NCI-H748 (cell line): ENCODE results near the gene ATP2C2.
A peak's percentile ranks its signal among the peaks of the same experiment; 100 is the strongest.

Source experiments
- DNase-seq: peaks from one replicate; lab custom pipeline; 2025; ENCODE audit not compliant: unreplicated experiment; lab: John Stamatoyannopoulos, UW

Gene ATP2C2

DNA sequence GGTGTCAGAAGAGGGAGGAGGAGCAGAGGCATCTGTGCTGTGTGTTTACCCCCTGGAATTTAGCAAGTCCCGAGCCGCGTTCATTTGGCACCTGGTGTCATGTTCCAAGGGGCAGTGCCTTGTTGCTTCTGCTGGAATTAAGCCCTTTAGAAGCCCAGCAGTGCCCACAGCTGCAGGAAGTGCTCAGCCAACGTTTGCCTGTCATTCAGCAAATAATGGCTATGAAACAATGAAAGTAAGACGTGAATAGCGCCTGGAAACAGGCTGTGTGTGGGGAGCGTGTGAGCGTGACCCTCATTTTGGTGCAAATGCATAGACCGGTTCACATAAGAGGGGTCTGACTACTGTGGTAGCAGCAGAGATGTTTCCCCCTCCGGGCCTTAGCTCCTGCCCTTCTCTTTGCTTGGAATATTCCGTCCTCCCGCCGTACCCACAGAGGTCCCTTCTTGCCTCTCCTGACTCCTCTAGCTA is 5.8 kb upstream of the ATP2C2 start:
- peak; percentile 87 for DNase-seq

DNA sequence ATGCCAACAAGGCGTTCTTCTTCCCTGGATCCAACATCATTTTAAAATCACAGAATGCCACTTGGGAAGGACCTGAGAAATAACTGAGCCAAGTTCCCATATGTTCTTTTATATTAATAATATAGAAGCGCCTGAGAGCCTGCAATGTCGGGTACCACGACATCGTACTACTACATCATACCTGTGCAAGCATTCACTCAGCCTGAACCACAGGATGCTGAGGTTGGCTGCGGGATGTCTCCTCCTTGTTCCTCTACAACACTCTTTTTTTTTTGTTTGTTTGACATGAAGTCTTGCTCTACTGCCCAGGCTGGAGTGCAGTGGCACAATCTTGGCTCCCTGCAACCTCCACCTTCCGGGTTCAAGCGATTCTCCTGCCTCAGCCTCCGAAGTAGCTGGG is 2.1 kb upstream of the ATP2C2 start:
- DNase-seq, result no peak

DNA sequence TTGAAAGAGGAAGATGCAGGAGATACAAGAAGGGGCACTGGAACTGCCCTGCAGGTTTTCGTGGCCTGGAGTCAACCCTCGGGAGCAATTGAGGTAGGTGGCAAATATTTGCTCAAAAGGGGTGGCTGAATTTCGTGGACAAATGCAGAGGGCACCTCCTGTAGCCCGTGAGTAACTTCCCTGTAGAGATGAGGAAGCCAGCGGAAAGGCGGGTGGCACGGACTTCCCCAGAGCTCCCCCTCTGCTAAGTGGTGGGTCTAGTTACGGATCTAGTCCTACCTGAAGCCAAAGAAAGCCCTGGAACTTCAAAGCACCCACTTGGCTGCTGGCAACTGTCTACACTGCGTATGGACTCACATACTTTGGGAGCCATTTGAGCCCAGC is 1.0 kb upstream of the ATP2C2 start:
- DNase-seq, result no peak

DNA sequence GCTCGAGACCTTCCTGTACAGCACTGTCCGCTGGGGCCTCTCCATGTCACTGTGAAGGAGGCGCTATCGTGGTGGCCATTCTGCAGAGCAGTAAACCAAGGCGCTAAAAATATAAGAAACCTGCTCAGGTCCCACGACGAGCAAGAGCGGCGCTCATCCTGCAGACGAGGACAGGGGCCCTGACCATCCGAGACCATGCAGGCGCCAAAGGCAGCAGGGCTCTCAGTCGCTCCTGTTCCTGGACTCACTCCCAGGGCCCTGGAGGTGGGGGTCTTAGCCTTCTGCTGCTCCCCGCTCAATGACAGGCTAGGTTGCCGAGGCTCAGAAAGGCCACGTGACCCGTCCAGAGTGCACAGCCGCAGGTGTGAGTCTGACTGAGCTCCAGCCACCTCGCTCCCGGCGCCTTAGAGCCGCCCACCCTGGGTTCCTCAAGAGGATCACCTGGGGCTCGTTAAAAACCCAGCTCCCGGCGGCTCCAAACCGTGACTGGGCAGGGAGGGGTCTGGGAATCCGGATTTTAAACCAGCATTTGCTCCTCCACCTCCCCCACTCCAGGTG is 509 bp upstream of the ATP2C2 start:
- peak; percentile 58 for DNase-seq

DNA sequence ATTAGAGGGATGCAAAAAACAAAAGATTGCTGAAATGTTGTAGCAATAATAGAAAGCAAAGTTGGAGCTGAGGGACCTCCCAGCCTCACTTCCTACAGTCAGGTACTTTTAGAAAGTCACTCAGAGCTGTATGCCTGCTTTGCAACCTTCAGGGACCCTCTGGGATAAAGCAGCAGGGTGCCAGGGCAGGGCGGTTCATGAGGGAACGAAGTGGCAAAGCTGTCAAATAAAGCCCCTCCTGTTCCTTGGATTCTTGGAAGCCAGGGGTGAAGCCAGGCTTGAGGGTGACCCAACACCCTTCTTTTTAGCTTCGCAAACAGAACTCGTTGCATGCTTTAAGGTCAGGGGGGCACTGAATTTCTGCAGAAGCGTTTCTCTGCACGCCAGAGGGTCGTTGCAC is 767 bp downstream of the ATP2C2 start:
- DNase-seq, result no peak

GRCh38 chr16:84369938-84370627 is 1.7 kb downstream of the ATP2C2 start:
- DNase-seq, result peak; percentile 18

GRCh38 chr16:84370723-84371552 is 2.6 kb downstream of the ATP2C2 start:
- DNase-seq, result no peak

DNA sequence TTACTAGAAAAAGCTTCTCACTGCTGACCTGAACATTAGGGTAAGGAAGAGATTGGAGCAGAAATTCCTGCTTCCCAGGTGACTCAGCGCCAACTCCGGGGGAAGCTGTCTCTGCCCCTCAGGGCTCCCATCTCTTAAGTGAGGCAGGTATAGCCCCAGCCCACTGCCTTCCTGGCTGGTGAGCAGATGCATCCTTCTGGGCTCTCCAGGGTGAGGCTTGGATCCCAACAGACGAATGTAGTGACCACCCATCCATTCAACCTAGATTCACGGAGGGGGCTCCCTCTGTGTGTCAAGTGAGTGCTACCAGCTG is 3.2 kb downstream of the ATP2C2 start:
- no peak for DNase-seq

DNA sequence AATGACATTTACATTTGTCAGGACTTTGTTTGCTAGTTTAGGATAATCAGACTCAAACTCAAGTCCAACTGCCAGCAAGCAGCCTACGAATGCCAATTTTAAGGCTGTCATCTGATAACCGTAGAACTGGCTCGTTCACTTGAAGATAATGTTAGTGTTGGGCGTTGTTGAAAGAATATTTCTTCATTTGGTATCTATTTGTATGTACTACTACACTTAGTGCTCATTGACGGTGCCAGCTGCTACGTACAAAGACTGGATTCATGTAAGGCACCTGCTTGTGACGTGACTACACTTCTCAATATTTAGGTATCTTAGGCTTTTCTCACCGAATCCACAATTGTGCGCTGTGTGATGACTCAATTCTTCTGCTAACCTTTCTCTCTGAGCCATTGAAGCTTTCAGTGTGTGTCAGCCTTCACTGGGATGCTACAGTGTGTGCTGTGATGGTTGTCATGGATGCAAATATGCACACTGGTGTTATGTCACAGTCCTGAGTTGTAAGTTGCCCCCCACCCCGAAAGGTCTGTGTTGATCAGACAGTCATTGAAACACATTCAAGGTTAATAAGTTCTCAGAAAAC is 5.7 kb downstream of the ATP2C2 start:
- DNase-seq, result no peak

- DNase-seq, result no peak
Observed at GRCh38 chr16:84378099-84378498, 9.8 kb downstream of the ATP2C2 start.

DNA sequence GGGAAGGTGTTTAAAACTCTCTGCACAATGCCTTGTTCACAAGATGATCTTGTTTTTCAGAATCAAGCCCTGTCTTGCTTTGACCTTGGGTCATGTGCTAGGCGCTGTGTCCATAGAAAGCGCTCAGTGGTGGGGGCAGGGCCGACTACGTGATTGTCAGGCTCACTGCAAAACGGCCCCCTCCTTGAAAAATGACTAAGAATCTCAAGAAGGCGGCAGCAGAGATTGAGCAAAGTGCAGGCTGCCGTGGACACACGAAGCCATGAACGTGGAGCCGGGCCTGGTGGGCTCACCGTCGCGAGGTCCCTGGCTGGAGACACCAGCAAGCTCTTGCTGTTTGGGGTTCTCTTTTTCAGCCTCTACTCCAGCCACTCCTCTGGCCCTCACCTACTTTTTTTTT is 10.2 kb downstream of the ATP2C2 start:
- no peak for DNase-seq

GRCh38 chr16:84379008-84379708 is 10.8 kb downstream of the ATP2C2 start:
- DNase-seq, result no peak

- no peak for DNase-seq
Observed at GRCh38 chr16:84379709-84380362, 11.5 kb downstream of the ATP2C2 start.

- no peak for DNase-seq
Observed at GRCh38 chr16:84380405-84380804, 12.1 kb downstream of the ATP2C2 start.

DNA sequence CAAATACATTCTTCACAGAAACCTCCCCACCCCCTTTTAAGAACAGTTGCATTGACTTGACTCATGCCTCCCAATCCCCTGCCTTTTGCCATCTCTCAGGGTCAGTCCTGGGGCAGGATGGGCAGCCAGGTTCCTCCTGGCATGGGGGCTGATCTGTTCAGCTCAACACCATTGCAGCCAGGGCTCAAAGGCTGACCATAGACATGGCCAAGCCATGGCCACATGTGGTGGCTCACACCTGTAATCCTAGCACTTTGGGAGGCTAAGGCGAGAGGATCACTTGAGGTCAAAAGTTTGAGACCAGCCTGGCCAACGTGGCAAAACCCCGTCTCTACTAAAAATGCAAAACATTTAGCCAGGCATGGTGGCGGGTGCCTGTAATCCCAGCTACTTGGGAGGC is 14.1 kb downstream of the ATP2C2 start:
- DNase-seq, result no peak

DNA sequence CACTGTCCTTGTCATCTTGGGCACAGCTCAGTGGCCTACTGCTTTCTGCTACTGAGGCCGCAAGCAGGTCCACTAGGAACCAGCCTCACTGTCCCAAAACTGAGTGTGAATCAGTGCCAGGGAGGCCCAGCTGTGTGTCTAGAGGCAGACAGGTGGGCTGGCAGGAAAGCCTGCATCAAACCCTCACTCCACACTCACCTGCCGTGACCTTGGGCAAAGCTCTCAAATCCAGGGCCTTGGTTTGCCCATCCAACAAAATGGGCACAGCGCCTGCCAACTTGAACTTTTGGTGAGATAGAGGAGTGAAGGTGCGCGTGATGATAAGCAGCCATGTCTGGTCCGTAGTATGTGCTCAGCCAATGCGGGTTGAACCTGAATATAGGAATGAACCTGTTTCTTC is 14.8 kb downstream of the ATP2C2 start:
- no peak for DNase-seq

GRCh38 chr16:84386047-84386446 is 17.7 kb downstream of the ATP2C2 start:
- DNase-seq, result no peak

DNA sequence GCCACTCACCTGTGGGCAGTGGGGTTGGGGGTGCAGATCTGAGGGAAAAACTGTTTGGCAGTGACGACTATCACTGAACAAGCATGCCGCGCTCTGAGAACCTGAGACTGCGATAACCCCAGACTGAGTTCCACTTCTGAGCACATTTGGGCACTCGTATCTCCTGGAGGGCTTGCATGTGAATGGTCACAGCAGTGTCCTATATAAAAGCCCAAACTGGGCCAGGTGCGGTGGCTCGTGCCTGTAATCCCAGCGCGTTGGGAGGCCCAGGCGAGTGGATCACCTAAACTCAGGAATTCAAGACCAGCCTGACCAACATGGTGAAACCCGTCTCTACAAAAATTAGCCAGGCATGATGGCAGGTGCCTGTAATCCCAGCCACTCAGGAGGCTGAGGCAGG is 18.7 kb downstream of the ATP2C2 start:
- DNase-seq, result no peak

- DNase-seq, result no peak
Observed at GRCh38 chr16:84390131-84390785, 21.9 kb downstream of the ATP2C2 start.
